H1 (cell line): ENCODE data around the gene ITGB1BP1. TPM values are rescaled to one million over a fixed set of nuclear protein-coding genes. Genes with fewer than 3 reads are reported as not detected.

Experiments used
- CTCF ChIA-PET: fragments of 300-600 bp; sonication (Branson Sonifier 250); formaldehyde crosslinking; loops from one replicate; lab custom pipeline; 2021; ENCODE audit not compliant: partially characterized antibody; lab: Charles Lee
- POLR2A ChIA-PET: fragments of 300-600 bp; sonication (Branson Sonifier 250); formaldehyde crosslinking; loops from one replicate; lab custom pipeline; 2021; ENCODE audit warnings: inconsistent platforms; ENCODE audit not compliant: partially characterized antibody; lab: Charles Lee
- DNase-seq, 2 experiments: peaks; one replicate each; pipeline versions ENCODE4 v3.0.0 to v3.0.0-alpha.2; 2010 to 2022; ENCODE audit warnings: low spot score in 2 of 2, low read depth in 1 of 2, mixed read lengths in 1 of 2
- FAIRE-seq: peaks from 2 replicates; lab custom pipeline; 2011; peaks lifted over from hg19 to GRCh38; lab: Jason Lieb, UNC
- H2AFZ ChIP-seq: 2 replicates; pipeline ENCODE4 v1.8.1; 2012; ENCODE audit warnings: low read length, inconsistent platforms
- H2AK5ac ChIP-seq: 2 replicates; pipeline ENCODE4 v1.6.1; 2013; ENCODE audit warnings: low read depth, low read length
- H2BK120ac ChIP-seq: replicated peaks from 2 replicates; pipeline ENCODE3; 2013; ENCODE audit warnings: low read depth, low read length, inconsistent platforms
- H2BK12ac ChIP-seq: 2 replicates; pipeline ENCODE4 v1.6.1; 2013; ENCODE audit warnings: low read depth, low read length
- H2BK15ac ChIP-seq: 2 replicates; pipeline ENCODE4 v1.6.1; 2013; ENCODE audit warnings: low read length
- H2BK20ac ChIP-seq: 2 replicates; pipeline ENCODE4 v1.6.1; 2013; ENCODE audit warnings: low read length
- H2BK5ac ChIP-seq: 2 replicates; pipeline ENCODE4 v1.6.1; 2013; ENCODE audit warnings: low read depth, low read length
- H3K14ac ChIP-seq: 2 replicates; pipeline ENCODE4 v1.6.1; 2013; ENCODE audit warnings: inconsistent platforms; ENCODE audit not compliant: insufficient read length
- H3K18ac ChIP-seq: 2 replicates; pipeline ENCODE4 v1.6.1; 2013; ENCODE audit warnings: low read length; ENCODE audit errors: extremely low read depth
- H3K23ac ChIP-seq: 2 replicates; pipeline ENCODE4 v1.6.1; 2013; ENCODE audit warnings: inconsistent platforms; ENCODE audit not compliant: insufficient read length
- H3K23me2 ChIP-seq: 2 replicates; pipeline ENCODE4 v1.6.1; 2013; ENCODE audit warnings: low read depth, low read length
- H3K27ac ChIP-seq: 2 replicates; pipeline ENCODE4 v1.6.1; 2011; ENCODE audit warnings: low read depth, low read length, inconsistent platforms
- H3K27me3 ChIP-seq, 4 experiments: replicated peaks in 1 of 4; 1 replicate in 1 of 4; 2 replicates in 3 of 4; pipeline versions ENCODE4 v1.6.1 to v1.8.1; 2011 to 2013; ENCODE audit warnings: low read length in 3 of 4, mild to moderate bottlenecking in 3 of 4, inconsistent platforms in 2 of 4, mixed read lengths in 2 of 4, moderate library complexity in 1 of 4; ENCODE audit not compliant: control insufficient read depth in 3 of 4, insufficient read depth in 3 of 4; ENCODE audit errors: extremely low read depth in 1 of 4
- H3K36me3 ChIP-seq, 4 experiments: 2 replicates each; pipeline versions ENCODE4 v1.6.1 to v1.8.1; 2011 to 2013; ENCODE audit warnings: mild to moderate bottlenecking in 4 of 4, low read length in 3 of 4, moderate library complexity in 2 of 4, control low read depth in 1 of 4, inconsistent platforms in 1 of 4; ENCODE audit not compliant: insufficient read depth in 4 of 4, control insufficient read depth in 2 of 4
- H3K4ac ChIP-seq: replicated peaks from 2 replicates; pipeline ENCODE3; 2013; ENCODE audit warnings: low read length, low read depth, mixed read lengths, inconsistent platforms; ENCODE audit not compliant: insufficient read length
- H3K4me1 ChIP-seq, 4 experiments: replicated peaks in 1 of 4; 1 replicate in 1 of 4; 2 replicates in 3 of 4; pipeline versions ENCODE4 v1.6.1 to v1.8.1; 2011 to 2013; ENCODE audit warnings: low read length in 3 of 4, inconsistent platforms in 2 of 4, mixed read lengths in 1 of 4; ENCODE audit not compliant: insufficient read depth in 4 of 4, control insufficient read depth in 3 of 4
- H3K4me2 ChIP-seq, 2 experiments: 2 replicates each; pipeline versions ENCODE4 v1.6.1 to v1.8.1; 2011 to 2013; ENCODE audit warnings: low read depth in 2 of 2, low read length in 2 of 2, control low read depth in 1 of 2, inconsistent platforms in 1 of 2, mild to moderate bottlenecking in 1 of 2; ENCODE audit not compliant: insufficient read depth in 1 of 2
- H3K4me3 ChIP-seq, 4 experiments: fragments of 200-600, 300-600 bp in 1 of 4; sonication (generic), shearing (Covaris generic), sonication (Bioruptor Twin) in 1 of 4; 2 replicates each; pipeline versions ENCODE4 v1.5.1 to v1.8.1; 2011 to 2016; ENCODE audit warnings: low read length in 4 of 4, low read depth in 3 of 4, control low read depth in 2 of 4, inconsistent platforms in 2 of 4, mild to moderate bottlenecking in 2 of 4, mixed read lengths in 1 of 4, moderate library complexity in 1 of 4; ENCODE audit not compliant: insufficient read depth in 2 of 4; ENCODE audit errors: extremely low read depth in 1 of 4
- H3K56ac ChIP-seq: replicated peaks from 2 replicates; pipeline ENCODE3; 2013; ENCODE audit warnings: low read depth, mild to moderate bottlenecking, mixed read lengths, low read length, inconsistent platforms; ENCODE audit not compliant: insufficient read length
- H3K79me1 ChIP-seq: 2 replicates; pipeline ENCODE4 v1.6.1; 2013; ENCODE audit warnings: low read depth, low read length, control low read depth
- H3K79me2 ChIP-seq, 2 experiments: 2 replicates each; pipeline versions ENCODE4 v1.6.1 to v1.8.1; 2012 to 2013; ENCODE audit warnings: low read length in 2 of 2, mild to moderate bottlenecking in 2 of 2, inconsistent platforms in 1 of 2; ENCODE audit not compliant: insufficient read depth in 2 of 2, control insufficient read depth in 1 of 2
- H3K9ac ChIP-seq, 4 experiments: replicated peaks in 1 of 4; 1 replicate in 1 of 4; 2 replicates in 3 of 4; pipeline versions ENCODE4 v1.6.1 to v1.8.1; 2011 to 2013; ENCODE audit warnings: low read depth in 3 of 4, low read length in 3 of 4, control low read depth in 2 of 4, mild to moderate bottlenecking in 2 of 4, moderate library complexity in 2 of 4, inconsistent platforms in 1 of 4; ENCODE audit errors: extremely low read depth in 1 of 4
- H3K9me3 ChIP-seq, 2 experiments: 2 replicates each; pipeline versions ENCODE4 v1.6.1 to v1.8.1; 2012 to 2013; ENCODE audit warnings: mild to moderate bottlenecking in 2 of 2, moderate library complexity in 2 of 2, control low read depth in 1 of 2, inconsistent platforms in 1 of 2, low read depth in 1 of 2, low read length in 1 of 2, mixed read lengths in 1 of 2; ENCODE audit not compliant: insufficient read depth in 2 of 2
- H4K20me1 ChIP-seq, 2 experiments: replicated peaks in 1 of 2; 2 replicates each; pipeline versions ENCODE3 to v1.8.1; 2011 to 2013; ENCODE audit warnings: inconsistent platforms in 2 of 2, low read length in 2 of 2, mild to moderate bottlenecking in 1 of 2; ENCODE audit not compliant: insufficient read depth in 2 of 2, control insufficient read depth in 1 of 2
- H4K5ac ChIP-seq: 2 replicates; pipeline ENCODE4 v1.6.1; 2013; ENCODE audit warnings: low read length, low read depth, mixed read lengths, inconsistent platforms; ENCODE audit not compliant: insufficient read length
- H4K8ac ChIP-seq: 2 replicates; pipeline ENCODE4 v1.8.0; 2013; ENCODE audit warnings: mild to moderate bottlenecking, moderate library complexity, low read length, inconsistent platforms; ENCODE audit not compliant: insufficient read depth; ENCODE audit errors: extremely low read depth
- H4K91ac ChIP-seq: replicated peaks from 2 replicates; pipeline ENCODE3; 2013; ENCODE audit warnings: low read length, mixed read lengths, inconsistent platforms; ENCODE audit not compliant: insufficient read length
- RNF2 ChIP-seq: fragments of 200-900, 300-1000 bp; sonication (generic); IDR thresholded peaks from 2 replicates; pipeline ENCODE4 v1.7.1; 2016; ENCODE audit warnings: borderline replicate concordance, low read depth, mild to moderate bottlenecking, antibody characterized with exemption, low read length; ENCODE audit not compliant: poor library complexity, severe bottlenecking; ENCODE audit errors: missing control alignments
- WGBS, 2 experiments: shearing (Covaris generic) in 1 of 2; methylation state at CpG; one replicate each; pipeline versions ENCODE4 v1.1.6 to v1.1.7; 2013 to 2015; ENCODE audit warnings: low lambda C conversion rate in 2 of 2, mixed read lengths in 2 of 2, inconsistent platforms in 1 of 2, low coverage in 1 of 2, missing lambda C conversion rate in 1 of 2; ENCODE audit not compliant: insufficient replicate concordance in 2 of 2, insufficient coverage in 1 of 2, insufficient read length in 1 of 2; ENCODE audit errors: extremely low coverage in 1 of 2, missing lambda C conversion rate in 1 of 2; 5-methylcytosine and 5-hydroxymethylcytosine counted together
- polyA plus RNA-seq, 7 experiments: library from polyadenylated mRNA; depleted of rRNA in 3 of 7; stranded (reverse) in 5 of 7; unstranded in 2 of 7; fragments of >200 nt in 5 of 7; fragments of 200-250 nt in 2 of 7; gene quantifications; 1 replicate in 5 of 7; 2 replicates in 1 of 7; 4 replicates in 1 of 7; pipeline versions ENCODE4 v1.2.1 to v1.2.3, GENCODE V29; 2011 to 2013; ENCODE audit warnings: missing spikeins in 2 of 7, mixed read lengths in 2 of 7
- total RNA-seq: library from RNA; stranded (reverse); fragmentation: NEBNext Ultra II Directional; extraction: Animal tissue kit (Norgen Biotek cat#: 25700); gene quantifications from 2 replicates; pipeline ENCODE4 v1.2.1, GENCODE V29; 2021

ITGB1BP1 gene
- total and polyA plus RNA-seq, 2 of the 8 experiments (the other 6 are each of a cell fraction or from before 2014, with no cell fraction given): 16.1 to 45.4 TPM

DNA sequence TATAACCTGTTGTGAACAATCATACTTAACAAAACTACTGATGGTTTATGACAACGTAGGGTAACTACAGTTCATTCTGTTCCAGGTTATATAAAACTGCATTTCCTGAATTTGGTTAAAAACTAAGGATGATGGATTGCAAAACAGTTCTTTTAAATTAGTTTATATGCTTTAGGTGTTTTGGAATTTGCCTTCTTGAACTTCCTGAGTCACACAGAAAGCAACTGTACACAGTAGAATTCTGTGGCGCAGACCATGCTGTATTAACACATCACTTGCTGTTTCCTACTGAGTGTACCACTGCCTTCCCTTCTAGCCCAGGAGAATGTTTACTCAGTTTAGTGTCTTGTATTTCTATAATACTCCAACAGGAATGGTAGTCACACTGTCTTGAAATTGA lies 19.4 kb downstream of the ITGB1BP1 start:
- Histone ChIP-seq H3K79me1 (no peaks in the 10 kb centered on the region), H2BK20ac (no peak overlapping the region)
- TF ChIP-seq RNF2: no peak
- TF ChIP-seq, all 59 proteins: peak for 0
- Histone ChIP-seq H2BK5ac (no peak overlapping the region), H2BK15ac (no peak overlapping the region), H3K79me2 (no peaks in the 10 kb centered on the region), H3K9me3 (no peaks in the 10 kb centered on the region), H3K27me3 (no peaks in the 10 kb centered on the region), H3K36me3 (peaks cover 0 to 3% (median 0%) of the 10 kb centered on the region in 4 experiments; a peak in 5 of 8 replicates), H4K20me1 (peaks cover 0 to 2% of the 10 kb centered on the region in 2 experiments), H3K23me2 (no peaks in the 10 kb centered on the region), H3K4ac (no peak overlapping the region), H2BK12ac (no peak overlapping the region), H3K14ac (no peak overlapping the region), H3K9ac (no peak overlapping the region), H3K23ac (no peak overlapping the region), H2AFZ (no peak overlapping the region), H3K4me2 (no peak overlapping the region), H3K56ac (no peak overlapping the region), H4K5ac (no peak overlapping the region), H2AK5ac (no peak overlapping the region), H3K4me3 (no peak overlapping the region), H4K91ac (no peak overlapping the region), H3K27ac (no peak overlapping the region), H4K8ac (no peak overlapping the region), H2BK120ac (no peak overlapping the region), H3K18ac (no peak overlapping the region), H3K4me1 (no peaks in the 10 kb centered on the region; a peak in 2 of 7 replicates)
- POLR2A ChIA-PET: no interaction called here
- CTCF ChIA-PET: no interaction called here
- 93% methylated on average over 2 of the region's 2 CpGs; no CpG with 5 or more reads in 1 of the 2 experiments for WGBS, 2 experiments
- DNase-seq (no peak), FAIRE-seq (no peak)
